ENCODE results near the gene PCCA.

Gene PCCA

GRCh38 chr13:100433475-100433874, 344.6 kb downstream of the PCCA start:
- Mint-ChIP-seq H3K27ac (no peak overlapping the region), H3K4me3 (no peak overlapping the region), H3K27me3 (no peaks in the 10 kb centered on the region), H3K9me3 (peaks cover 6% of the 10 kb centered on the region), H3K4me1 (peaks cover 4% of the 10 kb centered on the region), H3K36me3 (peaks cover 25% of the 10 kb centered on the region)

- H3K36me3 Mint-ChIP-seq, result peaks cover 21% of the 10 kb centered on the region
- H3K4me1 Mint-ChIP-seq, result peaks cover 4% of the 10 kb centered on the region
- no peak overlapping the region for H3K27ac Mint-ChIP-seq
- H3K4me3 Mint-ChIP-seq, result no peak overlapping the region
- H3K9me3 Mint-ChIP-seq, result peaks cover 6% of the 10 kb centered on the region
- no peaks in the 10 kb centered on the region for H3K27me3 Mint-ChIP-seq
Observed at GRCh38 chr13:100434010-100434763, 345.3 kb downstream of the PCCA start.

GRCh38 chr13:100436099-100436498, 347.2 kb downstream of the PCCA start:
- Mint-ChIP-seq H3K36me3 (peaks cover 15% of the 10 kb centered on the region), H3K27ac (no peak overlapping the region), H3K4me1 (peaks cover 4% of the 10 kb centered on the region), H3K9me3 (peaks cover 6% of the 10 kb centered on the region), H3K27me3 (no peaks in the 10 kb centered on the region), H3K4me3 (no peak overlapping the region)

DNA sequence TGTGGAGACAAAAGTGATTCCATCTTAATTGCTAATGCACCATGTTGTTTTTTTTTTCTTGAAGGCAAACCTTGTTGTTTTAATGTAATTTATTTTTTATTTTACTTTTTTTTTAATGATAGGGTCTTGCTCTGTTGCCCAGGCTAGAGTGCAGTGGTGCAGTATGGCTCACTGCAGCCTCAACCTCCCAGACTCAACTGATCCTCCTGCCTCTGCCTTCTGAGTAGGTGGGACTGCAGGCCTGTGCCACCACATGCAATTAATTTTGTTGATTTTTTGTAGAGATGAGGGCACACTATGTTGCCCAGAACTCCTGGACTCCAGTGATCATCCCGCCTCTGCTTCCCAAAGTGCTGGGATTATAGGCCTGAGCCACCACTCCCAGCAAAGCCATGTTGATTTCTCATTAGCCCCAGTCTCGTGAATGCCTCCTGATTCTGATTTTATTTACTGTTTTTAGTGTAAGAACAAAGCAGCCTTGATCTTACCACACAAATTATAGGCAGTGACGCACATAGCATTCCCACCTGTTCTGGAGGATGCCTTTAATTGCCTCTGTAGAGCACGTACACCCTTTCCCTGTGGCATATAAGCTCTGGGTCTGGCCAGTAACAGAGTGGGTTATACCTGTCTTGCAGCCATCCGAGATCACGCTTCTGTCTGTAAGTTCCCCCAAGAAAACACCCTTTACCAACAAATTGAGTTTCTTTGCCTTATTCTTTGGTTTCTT, 349.3 kb downstream of the PCCA start:
- Mint-ChIP-seq H3K36me3 (peaks cover 10% of the 10 kb centered on the region), H3K4me1 (peaks cover 4% of the 10 kb centered on the region), H3K9me3 (no peaks in the 10 kb centered on the region), H3K27ac (no peak overlapping the region), H3K4me3 (no peak overlapping the region), H3K27me3 (no peaks in the 10 kb centered on the region)

- Mint-ChIP-seq H3K4me1 (no peaks in the 10 kb centered on the region), H3K27me3 (no peaks in the 10 kb centered on the region), H3K36me3 (peaks cover 8% of the 10 kb centered on the region), H3K9me3 (no peaks in the 10 kb centered on the region), H3K4me3 (no peak overlapping the region), H3K27ac (no peak overlapping the region)
Observed at GRCh38 chr13:100439247-100439970, 350.5 kb downstream of the PCCA start.

GRCh38 chr13:100440751-100441425, 352.0 kb downstream of the PCCA start:
- Mint-ChIP-seq H3K36me3 (peaks cover 9% of the 10 kb centered on the region), H3K9me3 (no peaks in the 10 kb centered on the region), H3K4me3 (no peak overlapping the region), H3K4me1 (no peaks in the 10 kb centered on the region), H3K27ac (no peak overlapping the region), H3K27me3 (no peaks in the 10 kb centered on the region)

DNA sequence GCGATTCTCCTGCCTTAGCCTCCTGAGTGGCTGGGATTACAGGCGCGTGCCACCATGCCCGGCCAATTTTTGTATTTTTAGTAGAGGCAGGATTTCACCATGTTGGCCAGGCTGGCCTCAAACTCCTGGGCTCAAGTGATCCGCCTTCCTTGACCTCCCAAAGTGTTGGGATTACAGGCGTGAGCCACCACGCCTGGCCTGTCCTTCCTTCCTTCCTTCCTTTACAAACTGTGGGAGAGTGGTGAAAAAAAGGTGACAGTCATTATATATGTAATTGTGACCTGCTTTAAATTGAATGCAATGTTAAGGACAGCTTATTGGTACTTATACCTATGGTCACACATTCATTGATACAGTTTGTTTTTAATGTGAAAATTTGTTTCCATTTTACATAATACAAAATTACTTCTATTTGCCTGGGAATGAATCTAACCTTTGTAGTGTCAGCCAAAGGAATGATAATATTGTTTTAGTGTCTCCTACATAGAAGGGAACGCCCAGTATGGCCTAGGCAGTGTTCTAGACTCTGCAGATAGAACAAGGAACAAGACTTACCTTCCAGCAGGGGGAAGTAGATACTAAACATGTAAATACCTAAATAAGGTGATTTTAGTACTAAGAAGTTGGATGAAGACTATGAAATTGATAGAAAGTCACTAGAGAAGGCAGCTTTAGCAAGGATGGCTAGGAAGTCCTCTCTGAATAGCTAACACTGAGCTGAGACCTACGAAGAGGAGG, 353.4 kb downstream of the PCCA start:
- Mint-ChIP-seq H3K27ac (no peak overlapping the region), H3K4me1 (no peaks in the 10 kb centered on the region), H3K27me3 (no peaks in the 10 kb centered on the region), H3K36me3 (peaks cover 13% of the 10 kb centered on the region), H3K4me3 (no peak overlapping the region), H3K9me3 (no peaks in the 10 kb centered on the region)

- H3K4me1 Mint-ChIP-seq, result no peaks in the 10 kb centered on the region
- no peak overlapping the region for H3K4me3 Mint-ChIP-seq
- no peak overlapping the region for H3K27ac Mint-ChIP-seq
- H3K9me3 Mint-ChIP-seq, result no peaks in the 10 kb centered on the region
- peaks cover 13% of the 10 kb centered on the region for H3K36me3 Mint-ChIP-seq
- no peaks in the 10 kb centered on the region for H3K27me3 Mint-ChIP-seq
Observed at GRCh38 chr13:100443278-100443997, 354.5 kb downstream of the PCCA start.

DNA sequence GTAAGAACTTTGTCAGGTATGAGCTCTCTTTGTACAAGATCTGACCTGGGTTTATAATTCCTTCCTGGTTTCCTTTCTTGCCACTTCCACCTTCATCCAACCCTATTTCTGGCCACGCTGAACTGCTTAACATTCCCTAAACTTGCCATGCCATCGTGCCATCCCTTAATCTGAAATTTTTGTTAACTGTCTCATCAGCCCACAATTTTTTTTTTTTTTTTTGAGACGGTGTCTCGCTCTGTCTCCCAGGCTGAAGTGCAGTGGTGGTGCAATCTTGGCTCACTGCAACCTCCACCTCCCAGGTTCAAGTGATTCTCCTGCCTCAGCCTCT, 355.1 kb downstream of the PCCA start:
- Mint-ChIP-seq H3K27ac (no peak overlapping the region), H3K4me3 (no peak overlapping the region), H3K27me3 (no peaks in the 10 kb centered on the region), H3K36me3 (peaks cover 17% of the 10 kb centered on the region), H3K4me1 (no peaks in the 10 kb centered on the region), H3K9me3 (no peaks in the 10 kb centered on the region)

DNA sequence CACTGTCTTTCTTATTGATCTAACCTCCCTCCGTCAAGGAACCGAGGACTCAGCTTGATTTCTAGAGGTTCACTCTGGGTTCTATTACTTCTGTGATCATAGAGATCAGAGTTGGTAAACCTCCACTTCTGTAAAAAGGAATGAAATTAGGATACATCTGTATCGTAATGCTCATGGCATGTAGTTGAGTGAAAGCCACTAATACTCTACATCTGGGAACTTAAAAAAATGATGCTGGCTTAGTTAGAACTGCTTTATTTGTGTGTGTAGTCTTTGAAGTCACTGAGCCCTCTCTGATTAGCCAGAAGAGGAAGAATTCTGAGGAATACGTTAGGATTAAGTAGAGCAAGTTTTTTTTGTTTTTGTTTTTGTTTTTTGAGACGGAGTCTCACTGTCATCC, 358.9 kb downstream of the PCCA start:
- no peaks in the 10 kb centered on the region for H3K27me3 Mint-ChIP-seq
- no peaks in the 10 kb centered on the region for H3K4me1 Mint-ChIP-seq
- peaks cover 16% of the 10 kb centered on the region for H3K36me3 Mint-ChIP-seq
- H3K9me3 Mint-ChIP-seq, result no peaks in the 10 kb centered on the region
- H3K27ac Mint-ChIP-seq, result no peak overlapping the region
- no peak overlapping the region for H3K4me3 Mint-ChIP-seq

DNA sequence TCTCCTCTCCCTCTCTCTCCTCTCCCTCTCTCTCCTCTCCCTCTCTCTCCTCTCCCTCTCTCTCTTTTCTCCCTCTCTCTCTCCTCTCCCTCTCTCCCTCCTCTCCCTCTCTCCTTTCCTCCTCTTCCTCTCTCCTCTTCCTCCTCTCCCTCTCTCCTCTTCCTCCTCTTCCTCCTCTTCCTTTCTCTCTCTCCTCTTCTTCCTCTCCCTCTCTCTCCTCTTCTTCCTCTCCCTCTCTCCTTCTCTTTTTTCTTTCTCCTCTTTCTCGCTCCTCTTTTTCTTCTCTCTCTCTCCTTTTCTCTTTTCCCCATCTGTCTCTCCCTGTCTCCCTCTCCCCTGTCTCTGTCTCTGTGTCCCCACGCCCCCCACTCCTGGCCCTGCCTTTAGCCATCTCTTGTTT, 363.0 kb downstream of the PCCA start:
- Mint-ChIP-seq H3K27ac (no peak overlapping the region), H3K4me1 (peaks cover 13% of the 10 kb centered on the region), H3K36me3 (peaks cover 18% of the 10 kb centered on the region), H3K4me3 (no peak overlapping the region), H3K27me3 (no peaks in the 10 kb centered on the region), H3K9me3 (no peaks in the 10 kb centered on the region)

DNA sequence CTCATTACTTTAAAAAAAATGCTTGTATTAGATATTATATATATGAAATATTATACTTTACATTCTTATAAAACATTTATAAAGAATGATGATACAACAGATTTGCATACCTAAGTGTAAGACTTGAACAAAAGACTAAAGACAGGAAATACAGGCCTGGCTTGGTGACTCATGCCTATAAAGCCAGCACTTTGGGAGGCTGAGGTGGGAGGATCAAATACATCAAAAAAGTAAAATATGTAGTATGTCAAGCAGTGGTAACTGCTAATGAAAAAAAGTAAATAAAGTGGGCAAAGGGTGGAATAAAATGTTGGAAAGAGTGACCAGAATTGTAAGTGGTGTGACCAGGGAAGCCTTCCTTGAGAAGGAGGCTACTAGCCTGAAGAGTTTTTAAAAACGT, 366.0 kb downstream of the PCCA start:
- Mint-ChIP-seq H3K27ac (no peak overlapping the region), H3K9me3 (no peaks in the 10 kb centered on the region), H3K4me3 (no peak overlapping the region), H3K27me3 (no peaks in the 10 kb centered on the region), H3K4me1 (peaks cover 13% of the 10 kb centered on the region), H3K36me3 (peaks cover 12% of the 10 kb centered on the region)

- H3K36me3 Mint-ChIP-seq, result peaks cover 15% of the 10 kb centered on the region
- no peak overlapping the region for H3K4me3 Mint-ChIP-seq
- peaks cover 13% of the 10 kb centered on the region for H3K4me1 Mint-ChIP-seq
- no peak overlapping the region for H3K27ac Mint-ChIP-seq
- no peaks in the 10 kb centered on the region for H3K27me3 Mint-ChIP-seq
- H3K9me3 Mint-ChIP-seq, result no peaks in the 10 kb centered on the region
Observed at GRCh38 chr13:100458673-100459072, 369.8 kb downstream of the PCCA start.

DNA sequence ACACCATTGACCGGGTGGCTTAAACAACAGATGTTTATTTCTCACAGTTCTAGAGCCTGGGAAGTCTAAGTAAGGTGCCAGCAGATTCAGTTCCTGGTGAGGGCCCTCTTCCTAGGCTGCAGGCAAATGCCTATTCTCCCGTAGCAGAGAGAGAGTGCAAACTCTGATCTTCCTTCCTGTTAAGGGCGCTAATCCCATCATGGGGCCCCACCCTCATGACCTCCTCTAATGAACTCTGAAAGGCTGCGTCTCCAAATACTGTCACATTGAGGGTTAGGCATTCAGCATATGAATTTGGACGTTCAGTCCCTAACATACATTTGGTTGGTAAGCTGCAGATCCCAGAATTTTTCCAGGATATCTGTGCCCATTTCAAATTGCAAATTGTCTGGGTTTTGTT, 370.9 kb downstream of the PCCA start:
- Mint-ChIP-seq H3K27me3 (no peaks in the 10 kb centered on the region), H3K27ac (no peak overlapping the region), H3K4me1 (peaks cover 7% of the 10 kb centered on the region), H3K9me3 (no peaks in the 10 kb centered on the region), H3K4me3 (no peak overlapping the region), H3K36me3 (peaks cover 13% of the 10 kb centered on the region)

- Mint-ChIP-seq H3K27ac (no peak overlapping the region), H3K36me3 (peaks cover 13% of the 10 kb centered on the region), H3K27me3 (no peaks in the 10 kb centered on the region), H3K4me3 (no peak overlapping the region), H3K4me1 (peaks cover 2% of the 10 kb centered on the region), H3K9me3 (no peaks in the 10 kb centered on the region)
Observed at GRCh38 chr13:100460266-100460665, 371.4 kb downstream of the PCCA start.

All from activated naive CD4-positive, alpha-beta T cell treated with anti-CD3 and anti-CD28 coated beads, Interleukin-2, amount 50 U/mL, for 24 hours (primary cell).